Measurements from ENCODE around the gene DSP.
A peak's percentile ranks its signal among the peaks of the same experiment; 100 is the strongest.

DSP gene

GRCh38 chr6:7615611-7616383, 74.3 kb downstream of the DSP start:
- TF ChIP-seq, protein P1, sequence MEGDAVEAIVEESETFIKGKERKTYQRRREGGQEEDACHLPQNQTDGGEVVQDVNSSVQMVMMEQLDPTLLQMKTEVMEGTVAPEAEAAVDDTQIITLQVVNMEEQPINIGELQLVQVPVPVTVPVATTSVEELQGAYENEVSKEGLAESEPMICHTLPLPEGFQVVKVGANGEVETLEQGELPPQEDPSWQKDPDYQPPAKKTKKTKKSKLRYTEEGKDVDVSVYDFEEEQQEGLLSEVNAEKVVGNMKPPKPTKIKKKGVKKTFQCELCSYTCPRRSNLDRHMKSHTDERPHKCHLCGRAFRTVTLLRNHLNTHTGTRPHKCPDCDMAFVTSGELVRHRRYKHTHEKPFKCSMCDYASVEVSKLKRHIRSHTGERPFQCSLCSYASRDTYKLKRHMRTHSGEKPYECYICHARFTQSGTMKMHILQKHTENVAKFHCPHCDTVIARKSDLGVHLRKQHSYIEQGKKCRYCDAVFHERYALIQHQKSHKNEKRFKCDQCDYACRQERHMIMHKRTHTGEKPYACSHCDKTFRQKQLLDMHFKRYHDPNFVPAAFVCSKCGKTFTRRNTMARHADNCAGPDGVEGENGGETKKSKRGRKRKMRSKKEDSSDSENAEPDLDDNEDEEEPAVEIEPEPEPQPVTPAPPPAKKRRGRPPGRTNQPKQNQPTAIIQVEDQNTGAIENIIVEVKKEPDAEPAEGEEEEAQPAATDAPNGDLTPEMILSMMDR (IDR thresholded peaks at IDR 0.05; ENCODE audit: unreplicated experiment in 3 of 3) = peak; percentile 77 to 84 (median 80)
- Mint-ChIP-seq H3K4me3 (no peak overlapping the region), H3K27me3 (ENCODE audit: low read depth) (peaks cover 7% of the 10 kb centered on the region), H3K36me3 (ENCODE audit: low read depth) (peaks cover 13% of the 10 kb centered on the region), H3K27ac (no peak overlapping the region), H3K4me1 (no peaks in the 10 kb centered on the region), H3K9me3 (no peaks in the 10 kb centered on the region)

DNA sequence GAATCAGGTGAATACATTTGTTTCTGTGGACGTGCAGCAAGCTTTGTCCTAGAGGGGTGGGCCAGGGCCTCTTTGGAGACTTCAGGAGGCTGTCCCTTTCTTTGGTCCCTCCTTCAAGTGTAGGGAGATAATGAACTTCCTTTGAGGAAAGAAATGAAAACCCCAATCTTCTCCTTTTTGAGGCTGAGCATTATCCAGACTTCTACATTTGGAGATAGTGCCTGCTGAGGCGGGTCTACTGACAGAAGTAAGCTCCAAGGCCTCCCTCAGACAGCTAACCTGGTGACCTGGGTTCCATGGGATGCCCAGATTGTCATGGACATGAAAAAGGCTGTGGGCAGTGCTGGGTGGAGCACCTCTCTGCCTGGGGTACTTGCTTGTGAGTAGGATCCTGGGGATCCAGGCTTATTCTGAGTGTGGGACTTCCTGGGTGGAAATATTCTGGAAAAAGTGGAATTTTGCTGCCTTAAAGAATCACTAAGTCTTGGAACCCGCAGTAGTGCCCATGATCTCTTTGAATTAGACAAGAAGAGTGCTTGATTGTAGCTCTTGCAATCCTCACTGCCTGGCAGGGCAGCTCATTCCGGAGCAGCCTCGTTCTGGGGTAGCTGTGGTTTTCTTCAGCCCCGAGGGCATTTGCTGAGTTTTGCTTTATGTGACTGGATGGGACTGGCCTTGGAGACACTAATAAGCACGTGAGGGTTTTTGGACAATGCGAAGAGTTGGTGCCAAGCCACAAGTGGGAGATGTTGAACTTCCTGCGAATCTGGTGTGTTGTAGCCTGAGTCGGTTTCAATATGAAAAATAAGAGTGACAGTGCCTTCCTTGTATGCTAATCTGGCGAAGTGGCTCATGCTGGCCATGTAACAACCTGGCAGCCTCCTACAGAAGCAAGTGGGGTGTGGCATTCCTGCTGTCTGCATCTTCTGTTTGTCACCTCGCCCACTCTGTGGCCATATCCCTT, 76.6 kb downstream of the DSP start:
- Mint-ChIP-seq H3K4me1 (no peaks in the 10 kb centered on the region), H3K27ac (no peak overlapping the region), H3K27me3 (ENCODE audit: low read depth) (peaks cover 7% of the 10 kb centered on the region), H3K4me3 (no peak overlapping the region), H3K36me3 (ENCODE audit: low read depth) (peaks cover 4% of the 10 kb centered on the region), H3K9me3 (no peaks in the 10 kb centered on the region)
- TF ChIP-seq, protein P1 (IDR thresholded peaks at IDR 0.05; ENCODE audit: unreplicated experiment in 3 of 3) = no peak

- Mint-ChIP-seq H3K36me3 (ENCODE audit: low read depth) (no peaks in the 10 kb centered on the region), H3K9me3 (no peaks in the 10 kb centered on the region), H3K27me3 (ENCODE audit: low read depth) (peaks cover 4% of the 10 kb centered on the region), H3K4me3 (no peak overlapping the region), H3K27ac (no peak overlapping the region), H3K4me1 (no peaks in the 10 kb centered on the region)
- TF ChIP-seq, protein P1 (IDR thresholded peaks at IDR 0.05; ENCODE audit: unreplicated experiment in 3 of 3) = no peak
Measured at GRCh38 chr6:7621761-7622160, 80.3 kb downstream of the DSP start.

- Mint-ChIP-seq H3K36me3 (ENCODE audit: low read depth) (no peaks in the 10 kb centered on the region), H3K27ac (peak overlapping the region in 1 of 3 experiments; percentile 4), H3K4me3 (no peak overlapping the region), H3K4me1 (no peaks in the 10 kb centered on the region), H3K27me3 (ENCODE audit: low read depth) (no peaks in the 10 kb centered on the region), H3K9me3 (no peaks in the 10 kb centered on the region)
- TF ChIP-seq, protein P1 (IDR thresholded peaks at IDR 0.05; ENCODE audit: unreplicated experiment in 3 of 3) = no peak
Measured at GRCh38 chr6:7624796-7625710, 83.6 kb downstream of the DSP start.

- Mint-ChIP-seq H3K27me3 (ENCODE audit: low read depth) (no peaks in the 10 kb centered on the region), H3K27ac (no peak overlapping the region), H3K4me1 (no peaks in the 10 kb centered on the region), H3K36me3 (ENCODE audit: low read depth) (no peaks in the 10 kb centered on the region), H3K4me3 (no peak overlapping the region), H3K9me3 (no peaks in the 10 kb centered on the region)
- TF ChIP-seq, protein P1 (IDR thresholded peaks at IDR 0.05; ENCODE audit: unreplicated experiment in 3 of 3) = no peak
Measured at GRCh38 chr6:7628479-7628878, 87.0 kb downstream of the DSP start.
